ENCODE results near the gene SPRY1. TPM values are rescaled to one million over a fixed set of nuclear protein-coding genes. Genes with fewer than 3 reads are reported as not detected.

SPRY1 gene
- total RNA-seq, 1 experiment from 2014 or later: 76.3 TPM

DNA sequence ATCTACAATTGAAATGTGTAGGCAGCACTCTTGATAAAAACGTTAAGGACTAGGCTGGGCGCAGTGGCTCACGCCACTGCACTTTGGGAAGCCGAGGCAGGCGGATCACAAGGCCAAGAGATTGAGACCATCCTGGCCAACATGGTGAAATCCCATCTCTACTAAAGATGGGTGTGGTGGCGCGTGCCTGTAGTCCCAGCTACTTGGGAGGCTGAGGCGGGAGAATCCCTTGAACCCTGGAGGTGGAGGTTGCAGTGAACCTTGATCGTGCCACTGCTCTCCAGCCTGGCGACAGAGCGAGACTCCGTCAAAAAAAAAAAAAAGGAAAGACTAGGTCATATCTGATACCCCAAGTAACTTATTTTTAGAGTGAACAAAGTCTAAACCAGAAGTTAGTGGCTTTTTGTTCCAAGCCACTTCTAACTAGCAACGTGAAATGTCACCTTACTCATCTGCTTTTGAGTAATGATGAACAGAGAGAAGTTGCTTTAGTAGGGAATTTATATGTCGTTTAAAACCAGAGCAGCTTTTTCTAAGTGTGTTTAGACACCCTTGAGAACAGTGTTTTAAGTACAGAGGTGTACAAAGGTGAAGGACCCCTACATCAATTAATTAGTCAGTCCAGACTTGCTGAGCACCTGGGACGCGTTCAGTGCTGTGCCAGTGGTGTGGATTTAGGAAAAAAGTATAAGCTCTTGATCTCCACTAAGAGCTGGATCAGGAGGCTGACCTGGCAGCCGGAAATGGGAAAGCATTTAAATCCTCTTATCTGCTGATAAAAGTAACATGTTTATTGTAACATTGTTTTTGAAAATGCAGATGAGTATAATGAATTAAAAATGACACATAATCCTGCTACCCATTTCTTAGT lies 23.5 kb downstream of the SPRY1 start:
- TF ChIP-seq, protein P1, sequence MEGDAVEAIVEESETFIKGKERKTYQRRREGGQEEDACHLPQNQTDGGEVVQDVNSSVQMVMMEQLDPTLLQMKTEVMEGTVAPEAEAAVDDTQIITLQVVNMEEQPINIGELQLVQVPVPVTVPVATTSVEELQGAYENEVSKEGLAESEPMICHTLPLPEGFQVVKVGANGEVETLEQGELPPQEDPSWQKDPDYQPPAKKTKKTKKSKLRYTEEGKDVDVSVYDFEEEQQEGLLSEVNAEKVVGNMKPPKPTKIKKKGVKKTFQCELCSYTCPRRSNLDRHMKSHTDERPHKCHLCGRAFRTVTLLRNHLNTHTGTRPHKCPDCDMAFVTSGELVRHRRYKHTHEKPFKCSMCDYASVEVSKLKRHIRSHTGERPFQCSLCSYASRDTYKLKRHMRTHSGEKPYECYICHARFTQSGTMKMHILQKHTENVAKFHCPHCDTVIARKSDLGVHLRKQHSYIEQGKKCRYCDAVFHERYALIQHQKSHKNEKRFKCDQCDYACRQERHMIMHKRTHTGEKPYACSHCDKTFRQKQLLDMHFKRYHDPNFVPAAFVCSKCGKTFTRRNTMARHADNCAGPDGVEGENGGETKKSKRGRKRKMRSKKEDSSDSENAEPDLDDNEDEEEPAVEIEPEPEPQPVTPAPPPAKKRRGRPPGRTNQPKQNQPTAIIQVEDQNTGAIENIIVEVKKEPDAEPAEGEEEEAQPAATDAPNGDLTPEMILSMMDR (conservative IDR thresholded peaks at IDR 0.05): no peak
- no peaks in the 10 kb centered on the region for H3K27me3 ChIP-seq (ENCODE audit: insufficient read depth, low read length)
- H2BK5ac ChIP-seq (ENCODE audit: insufficient read length, low read length): no peak overlapping the region
- peaks cover 0 to 2% of the 10 kb centered on the region in 2 experiments; a peak in 2 of 5 replicates for H3K9me3 Mint-ChIP-seq
- H3K4me2 ChIP-seq (ENCODE audit: insufficient read depth, insufficient read length, low read length): no peak overlapping the region
- H2BK15ac ChIP-seq (ENCODE audit: low read depth, low read length): no peak overlapping the region
- no peaks in the 10 kb centered on the region for H3K9me3 ChIP-seq (ENCODE audit: control insufficient read depth, low read depth, low read length)
- H3K23me2 ChIP-seq (ENCODE audit: insufficient read length, low read depth, low read length, poor library complexity, severe bottlenecking): no peaks in the 10 kb centered on the region
- H2AFZ ChIP-seq (ENCODE audit: low read length): no peak overlapping the region
- no peak overlapping the region for H3K14ac ChIP-seq (ENCODE audit: insufficient read depth, low read length)
- no peak overlapping the region for H3K23ac ChIP-seq (ENCODE audit: insufficient read length, low read depth, low read length)
- no peak overlapping the region for H4K91ac ChIP-seq (ENCODE audit: insufficient read length, low read depth, low read length)
- H3T11ph ChIP-seq (ENCODE audit: low read length): no peak overlapping the region
- no peak overlapping the region for H4K8ac ChIP-seq (replicated peaks; ENCODE audit: insufficient read length, low read depth, low read length)
- H3K79me1 ChIP-seq (ENCODE audit: insufficient read depth, low read depth, low read length, poor library complexity, severe bottlenecking): no peaks in the 10 kb centered on the region
- no peak overlapping the region for H2BK20ac ChIP-seq (ENCODE audit: low read depth, low read length, poor library complexity, severe bottlenecking)
- no peak overlapping the region for H3K9ac ChIP-seq (ENCODE audit: extremely low read depth, insufficient read length, low read length)
- no peak for DNase-seq
- no peaks in the 10 kb centered on the region for H4K20me1 ChIP-seq (ENCODE audit: control insufficient read depth, insufficient read depth, insufficient read length)
- WGBS (ENCODE audit: extremely low coverage, insufficient read length, low lambda C conversion rate): no CpG with 5 or more reads among the region's 17 CpGs
- no peak overlapping the region for H2BK12ac ChIP-seq (ENCODE audit: insufficient read length, low read depth, low read length)
- no peaks in the 10 kb centered on the region for H3K79me2 ChIP-seq (ENCODE audit: insufficient read depth, low read length)
- H3K56ac ChIP-seq (ENCODE audit: insufficient read length, low read depth, low read length): no peak overlapping the region
- H3K4ac ChIP-seq (ENCODE audit: low read depth, low read length): no peak overlapping the region
- no peak overlapping the region for H4K5ac ChIP-seq (ENCODE audit: insufficient read length, low read depth, low read length)
- H2BK120ac ChIP-seq (ENCODE audit: low read depth, low read length, poor library complexity, severe bottlenecking): no peak overlapping the region
- peaks cover 2 to 4% (median 3%) of the 10 kb centered on the region in 3 experiments; a peak in 1 of 7 replicates for H3K36me3 Mint-ChIP-seq (ENCODE audit: insufficient read depth in 1 of 3, low read depth in 3 of 3)
- no peaks in the 10 kb centered on the region for H3K27me3 Mint-ChIP-seq (ENCODE audit: low read depth)
- peak overlapping the region; percentile 47 to 94 (median 49); a peak in 6 of 7 replicates for H3K27ac Mint-ChIP-seq
- peaks cover 33 to 38% of the 10 kb centered on the region in 2 experiments for H3K4me1 Mint-ChIP-seq
- H3K4me3 Mint-ChIP-seq: no peak overlapping the region
- H2AK5ac ChIP-seq (ENCODE audit: insufficient read length, low read length): no peak overlapping the region
- peaks cover 2% of the 10 kb centered on the region for H3K4me1 ChIP-seq (ENCODE audit: insufficient read depth, low read length)
- no peak overlapping the region for H3K18ac ChIP-seq (ENCODE audit: insufficient read length, low read depth, low read length)
- H3K27ac ChIP-seq (ENCODE audit: insufficient read length, low read depth, low read length): no peak overlapping the region

Data from H9 (cell line).